Mammary epithelial cell (primary cell): ENCODE data around the gene PCBP4.

Source experiments
- EZH2 ChIP-seq: IDR thresholded peaks from 2 replicates; pipeline ENCODE4 v1.6.1; 2012; ENCODE audit warnings: low read length, inconsistent platforms, borderline replicate concordance
- TF ChIP-seq, protein P1 (sequence below), 2 donors: IDR thresholded peaks in 1 of 2; conservative IDR thresholded peaks in 1 of 2; 2 replicates each; pipeline ENCODE4 v1.5.1; 2011 to 2012; ENCODE audit warnings: inconsistent platforms in 2 of 2, low read length in 2 of 2, mild to moderate bottlenecking in 2 of 2, control low read depth in 1 of 2, low read depth in 1 of 2; ENCODE audit not compliant: insufficient read depth in 1 of 2; ENCODE audit errors: extremely low read depth in 1 of 2

DNA sequence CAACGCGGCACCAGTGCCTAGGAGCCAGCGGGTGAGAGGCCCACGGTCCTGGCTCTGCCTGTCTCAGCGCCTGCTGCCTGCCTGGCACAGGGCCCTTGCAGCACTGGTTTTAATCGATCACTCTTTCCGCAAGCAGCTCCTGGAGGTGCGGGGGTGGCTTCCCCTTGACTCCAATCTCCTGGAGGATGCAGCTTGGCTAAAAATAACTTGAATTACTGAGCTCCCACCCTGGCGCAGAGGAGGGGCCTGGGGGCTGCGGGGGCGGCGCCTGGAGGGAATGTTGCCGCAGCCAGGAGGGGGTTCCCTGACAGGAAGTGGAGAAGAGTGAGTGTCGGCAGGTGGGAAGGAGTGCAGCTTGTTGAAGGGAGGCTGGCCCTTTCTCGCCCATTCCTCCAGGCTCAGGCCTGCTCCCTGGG is 38.3 kb upstream of the PCBP4 start:
- TF ChIP-seq, protein P1, sequence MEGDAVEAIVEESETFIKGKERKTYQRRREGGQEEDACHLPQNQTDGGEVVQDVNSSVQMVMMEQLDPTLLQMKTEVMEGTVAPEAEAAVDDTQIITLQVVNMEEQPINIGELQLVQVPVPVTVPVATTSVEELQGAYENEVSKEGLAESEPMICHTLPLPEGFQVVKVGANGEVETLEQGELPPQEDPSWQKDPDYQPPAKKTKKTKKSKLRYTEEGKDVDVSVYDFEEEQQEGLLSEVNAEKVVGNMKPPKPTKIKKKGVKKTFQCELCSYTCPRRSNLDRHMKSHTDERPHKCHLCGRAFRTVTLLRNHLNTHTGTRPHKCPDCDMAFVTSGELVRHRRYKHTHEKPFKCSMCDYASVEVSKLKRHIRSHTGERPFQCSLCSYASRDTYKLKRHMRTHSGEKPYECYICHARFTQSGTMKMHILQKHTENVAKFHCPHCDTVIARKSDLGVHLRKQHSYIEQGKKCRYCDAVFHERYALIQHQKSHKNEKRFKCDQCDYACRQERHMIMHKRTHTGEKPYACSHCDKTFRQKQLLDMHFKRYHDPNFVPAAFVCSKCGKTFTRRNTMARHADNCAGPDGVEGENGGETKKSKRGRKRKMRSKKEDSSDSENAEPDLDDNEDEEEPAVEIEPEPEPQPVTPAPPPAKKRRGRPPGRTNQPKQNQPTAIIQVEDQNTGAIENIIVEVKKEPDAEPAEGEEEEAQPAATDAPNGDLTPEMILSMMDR (conservative IDR thresholded peaks at IDR 0.05 in 1 of 2, IDR thresholded peaks at IDR 0.05 in 1 of 2; ENCODE audit: extremely low read depth in 1 of 2, insufficient read depth in 1 of 2, low read depth in 1 of 2, low read length in 2 of 2): no peak
- no peak for TF ChIP-seq EZH2
